Loucy (cell line): ENCODE measurements around the gene APOE.
"Not testable (repeated sequence)": the region's sequence is repeated elsewhere in the genome, so short reads cannot be mapped to it uniquely, and the experiment has no call there.

ENCODE experiments used
- H2AFZ ChIP-seq: fragments of 200-600 bp; sonication (generic); 2 replicates; pipeline ENCODE4 v1.6.0; 2016; ENCODE audit warnings: antibody characterized with exemption, mild to moderate bottlenecking, low read length, moderate library complexity
- H3F3A ChIP-seq: fragments of 200-600 bp; 2 replicates; pipeline ENCODE4 v1.6.0; 2016; ENCODE audit warnings: antibody characterized with exemption, low read depth, mild to moderate bottlenecking
- H3K27me3 ChIP-seq: fragments of 200-600 bp; sonication (generic); 2 replicates; pipeline ENCODE4 v1.6.1; 2014; ENCODE audit warnings: low read length, mild to moderate bottlenecking; ENCODE audit not compliant: insufficient read depth, poor library complexity, severe bottlenecking
- H3K36me3 ChIP-seq: fragments of 200-600 bp; sonication (generic); 2 replicates; pipeline ENCODE4 v1.6.1; 2016; ENCODE audit warnings: low read length; ENCODE audit not compliant: insufficient read depth
- H3K4me1 ChIP-seq: fragments of 200-600 bp; sonication (generic); 2 replicates; pipeline ENCODE4 v1.5.1; 2014; ENCODE audit warnings: low read length, mild to moderate bottlenecking; ENCODE audit not compliant: insufficient read depth, poor library complexity, severe bottlenecking
- H3K4me2 ChIP-seq: fragments of 200-600 bp; sonication (generic); 2 replicates; pipeline ENCODE4 v1.6.0; 2014; ENCODE audit warnings: antibody characterized with exemption, low read length, low read depth, mild to moderate bottlenecking; ENCODE audit not compliant: poor library complexity, severe bottlenecking
- H3K4me3 ChIP-seq: fragments of 200-600 bp; sonication (generic); 2 replicates; pipeline ENCODE4 v1.5.1; 2014; ENCODE audit warnings: low read length, mild to moderate bottlenecking, mixed read lengths; ENCODE audit not compliant: poor library complexity, severe bottlenecking
- H3K79me2 ChIP-seq: fragments of 200-600 bp; sonication (generic); 2 replicates; pipeline ENCODE4 v1.6.1; 2014; ENCODE audit warnings: low read length; ENCODE audit not compliant: insufficient read depth
- H3K9ac ChIP-seq: fragments of 200-600 bp; sonication (generic); 2 replicates; pipeline ENCODE4 v1.6.0; 2014; ENCODE audit warnings: mild to moderate bottlenecking, low read depth, low read length, moderate library complexity; ENCODE audit not compliant: poor library complexity, severe bottlenecking
- H3K9me2 ChIP-seq: fragments of 200-600 bp; sonication (generic); replicated peaks from 2 replicates; pipeline ENCODE4 v1.6.1; 2016; ENCODE audit warnings: low read depth, low read length, mixed read lengths
- H3K9me3 ChIP-seq: fragments of 200-600 bp; sonication (generic); 2 replicates; pipeline ENCODE4 v1.6.1; 2014; ENCODE audit warnings: mild to moderate bottlenecking, antibody characterized with exemption, low read length, low read depth; ENCODE audit not compliant: insufficient read depth
- H4K20me1 ChIP-seq: fragments of 200-600 bp; sonication (generic); 2 replicates; pipeline ENCODE4 v1.6.0; 2014; ENCODE audit warnings: antibody characterized with exemption, low read length, mild to moderate bottlenecking; ENCODE audit not compliant: insufficient read depth, poor library complexity, severe bottlenecking
- CTCF ChIP-seq: fragments of 200-600 bp; sonication (generic); conservative IDR thresholded peaks from 2 replicates; pipeline ENCODE4 v1.5.1; 2014; ENCODE audit warnings: mild to moderate bottlenecking, antibody characterized with exemption, low read length
- EZH2phosphoT487 ChIP-seq: fragments of 200-600 bp; IDR thresholded peaks from 2 replicates; pipeline ENCODE4 v1.6.1; 2018; ENCODE audit warnings: antibody characterized with exemption, mild to moderate bottlenecking, moderate library complexity, borderline replicate concordance

APOE gene

GRCh38 chr19:44905437-44906160 lies at the start of gene APOE:
APOE (plus strand) TSS chr19:44905796; CDS start chr19:44906625, 829 bp downstream.
- Histone ChIP-seq H3K9me2 (no peaks in the 10 kb centered on the region), H4K20me1 (no peaks in the 10 kb centered on the region), H3K4me2 (no peak within 1 kb of the TSS), H3K9me3 (no peaks in the 10 kb centered on the region), H3K4me3 (no peak within 1 kb of the TSS), H3F3A (no peaks in the 10 kb centered on the region), H3K27me3 (no peaks in the 10 kb centered on the region), H3K36me3 (peaks cover 15% of the 10 kb centered on the region; the same call in 1 of the 2 replicates), H2AFZ (no peak within 1 kb of the TSS), H3K9ac (no peak within 1 kb of the TSS), H3K79me2 (no peaks in the 10 kb centered on the region), H3K4me1 (no peaks in the 10 kb centered on the region)
- TF ChIP-seq CTCF (no peak), EZH2phosphoT487 (no peak)

GRCh38 chr19:44856421-44857083 lies 49.0 kb upstream of the APOE start:
- H3K36me3 ChIP-seq = no peaks in the 10 kb centered on the region
- H3K27me3 ChIP-seq = no peaks in the 10 kb centered on the region

GRCh38 chr19:44857837-44858236 lies 47.8 kb upstream of the APOE start:
- Histone ChIP-seq H2AFZ (no peak overlapping the region), H3K9ac (no peak overlapping the region), H3K4me1 (no peaks in the 10 kb centered on the region), H3K9me3 (no peaks in the 10 kb centered on the region), H3K36me3 (no peaks in the 10 kb centered on the region), H3F3A (no peaks in the 10 kb centered on the region), H3K4me2 (no peak overlapping the region), H3K79me2 (no peaks in the 10 kb centered on the region), H4K20me1 (no peaks in the 10 kb centered on the region), H3K9me2 (no peaks in the 10 kb centered on the region), H3K4me3 (no peak overlapping the region), H3K27me3 (no peaks in the 10 kb centered on the region)
- no peak for TF ChIP-seq CTCF
- no peak for TF ChIP-seq EZH2phosphoT487

More at GRCh38 chr19:44856421-44857083, 49.0 kb upstream of the APOE start:
- H2AFZ ChIP-seq = no peak overlapping the region
- H3K4me2 ChIP-seq = no peak overlapping the region
- peaks cover 7% of the 10 kb centered on the region for H3K4me1 ChIP-seq
- no peaks in the 10 kb centered on the region for H3K9me3 ChIP-seq
- H3K4me3 ChIP-seq = no peak overlapping the region
- no peaks in the 10 kb centered on the region for H3F3A ChIP-seq
- no peaks in the 10 kb centered on the region for H4K20me1 ChIP-seq
- no peaks in the 10 kb centered on the region for H3K9me2 ChIP-seq
- no peak overlapping the region for H3K9ac ChIP-seq
- TF ChIP-seq EZH2phosphoT487 = no peak
- no peak for TF ChIP-seq CTCF
- H3K79me2 ChIP-seq = no peaks in the 10 kb centered on the region

- H3K9ac ChIP-seq, H4K20me1 ChIP-seq, H2AFZ ChIP-seq, H3K4me2 ChIP-seq, H3K9me2 ChIP-seq, H3K79me2 ChIP-seq, H3K4me3 ChIP-seq, H3K36me3 ChIP-seq, H3K9me3 ChIP-seq, H3K4me1 ChIP-seq, H3F3A ChIP-seq, H3K27me3 ChIP-seq: not testable (repeated sequence)
Observed at GRCh38 chr19:44861576-44861975, 44.0 kb upstream of the APOE start.
